ENCODE data around the gene ASF1B.

ASF1B gene

GRCh38 chr19:14159059-14159458, 22.7 kb upstream of the ASF1B start:
- no peak overlapping the region for H3K27ac ChIP-seq
- TF ChIP-seq, protein P1, sequence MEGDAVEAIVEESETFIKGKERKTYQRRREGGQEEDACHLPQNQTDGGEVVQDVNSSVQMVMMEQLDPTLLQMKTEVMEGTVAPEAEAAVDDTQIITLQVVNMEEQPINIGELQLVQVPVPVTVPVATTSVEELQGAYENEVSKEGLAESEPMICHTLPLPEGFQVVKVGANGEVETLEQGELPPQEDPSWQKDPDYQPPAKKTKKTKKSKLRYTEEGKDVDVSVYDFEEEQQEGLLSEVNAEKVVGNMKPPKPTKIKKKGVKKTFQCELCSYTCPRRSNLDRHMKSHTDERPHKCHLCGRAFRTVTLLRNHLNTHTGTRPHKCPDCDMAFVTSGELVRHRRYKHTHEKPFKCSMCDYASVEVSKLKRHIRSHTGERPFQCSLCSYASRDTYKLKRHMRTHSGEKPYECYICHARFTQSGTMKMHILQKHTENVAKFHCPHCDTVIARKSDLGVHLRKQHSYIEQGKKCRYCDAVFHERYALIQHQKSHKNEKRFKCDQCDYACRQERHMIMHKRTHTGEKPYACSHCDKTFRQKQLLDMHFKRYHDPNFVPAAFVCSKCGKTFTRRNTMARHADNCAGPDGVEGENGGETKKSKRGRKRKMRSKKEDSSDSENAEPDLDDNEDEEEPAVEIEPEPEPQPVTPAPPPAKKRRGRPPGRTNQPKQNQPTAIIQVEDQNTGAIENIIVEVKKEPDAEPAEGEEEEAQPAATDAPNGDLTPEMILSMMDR (conservative IDR thresholded peaks at IDR 0.05), result no peak
- no peak for TF ChIP-seq ZFX (IDR thresholded peaks at IDR 0.05)

- TF ChIP-seq, protein P1 (conservative IDR thresholded peaks at IDR 0.05), result no peak
- TF ChIP-seq ZFX (IDR thresholded peaks at IDR 0.05), result no peak
- no peak overlapping the region for H3K27ac ChIP-seq
Observed at GRCh38 chr19:14158276-14159023, 22.1 kb upstream of the ASF1B start.

GRCh38 chr19:14156971-14157717, 20.8 kb upstream of the ASF1B start:
- TF ChIP-seq, protein P1 (conservative IDR thresholded peaks at IDR 0.05), result no peak
- TF ChIP-seq ZFX (IDR thresholded peaks at IDR 0.05), result no peak
- no peak overlapping the region for H3K27ac ChIP-seq

DNA sequence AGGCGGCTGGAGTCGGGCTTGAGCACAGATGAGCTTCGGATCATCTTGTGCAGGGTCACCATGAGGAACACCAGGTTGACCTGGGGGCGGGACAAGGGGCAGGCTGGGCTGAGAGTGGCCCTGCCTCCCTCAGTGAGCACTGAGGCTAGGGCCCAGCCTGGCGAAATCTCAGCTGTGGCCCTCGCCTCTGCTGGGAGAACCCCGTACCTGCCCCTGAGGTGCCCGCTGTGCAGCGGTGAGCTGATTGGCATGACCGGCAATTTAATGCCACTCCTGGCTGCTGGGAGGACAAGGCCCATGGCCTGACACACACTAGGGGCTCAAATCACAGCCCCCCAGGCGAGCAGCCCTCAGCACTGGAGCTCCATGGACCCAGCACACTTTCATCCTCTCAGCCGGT, 19.7 kb upstream of the ASF1B start:
- TF ChIP-seq, protein P1 (conservative IDR thresholded peaks at IDR 0.05), result no peak
- no peak for TF ChIP-seq ZFX (IDR thresholded peaks at IDR 0.05)
- no peak overlapping the region for H3K27ac ChIP-seq

DNA sequence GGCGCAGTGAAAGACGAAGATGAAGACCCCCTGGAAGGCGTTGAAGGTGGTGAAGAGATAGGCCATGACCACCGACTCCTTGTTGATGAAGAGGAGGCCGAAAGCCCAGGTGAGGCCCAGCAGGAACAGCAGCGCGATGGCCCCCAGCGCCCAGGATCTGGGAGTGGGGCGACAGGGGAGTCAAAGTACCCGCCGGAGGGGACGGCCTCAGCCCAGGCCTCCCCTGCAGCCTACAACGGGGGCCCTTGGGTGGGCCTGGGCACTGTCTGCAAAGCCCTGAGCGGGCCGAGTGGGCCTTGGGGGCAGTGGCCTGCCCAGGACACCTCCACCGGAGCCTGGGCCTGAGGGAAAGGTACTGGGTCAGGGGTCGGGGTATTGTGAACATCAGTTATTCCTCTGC, 19.0 kb upstream of the ASF1B start:
- no peak overlapping the region for H3K27ac ChIP-seq
- TF ChIP-seq ZFX (IDR thresholded peaks at IDR 0.05), result no peak
- TF ChIP-seq, protein P1 (conservative IDR thresholded peaks at IDR 0.05), result no peak

- H3K27ac ChIP-seq, result no peak overlapping the region
- TF ChIP-seq, protein P1 (conservative IDR thresholded peaks at IDR 0.05), result no peak
- TF ChIP-seq ZFX (IDR thresholded peaks at IDR 0.05), result no peak
Observed at GRCh38 chr19:14152713-14153112, 16.3 kb upstream of the ASF1B start.
